Dedifferentiated amniotic fluid mesenchymal stem cell (primary cell): ENCODE data around the gene MRPL12.

Source experiments
- DNase-seq: peaks from one replicate; pipeline ENCODE4 v3.0.0-alpha.2; 2016; ENCODE audit errors: extremely low spot score

The MRPL12 gene

DNA sequence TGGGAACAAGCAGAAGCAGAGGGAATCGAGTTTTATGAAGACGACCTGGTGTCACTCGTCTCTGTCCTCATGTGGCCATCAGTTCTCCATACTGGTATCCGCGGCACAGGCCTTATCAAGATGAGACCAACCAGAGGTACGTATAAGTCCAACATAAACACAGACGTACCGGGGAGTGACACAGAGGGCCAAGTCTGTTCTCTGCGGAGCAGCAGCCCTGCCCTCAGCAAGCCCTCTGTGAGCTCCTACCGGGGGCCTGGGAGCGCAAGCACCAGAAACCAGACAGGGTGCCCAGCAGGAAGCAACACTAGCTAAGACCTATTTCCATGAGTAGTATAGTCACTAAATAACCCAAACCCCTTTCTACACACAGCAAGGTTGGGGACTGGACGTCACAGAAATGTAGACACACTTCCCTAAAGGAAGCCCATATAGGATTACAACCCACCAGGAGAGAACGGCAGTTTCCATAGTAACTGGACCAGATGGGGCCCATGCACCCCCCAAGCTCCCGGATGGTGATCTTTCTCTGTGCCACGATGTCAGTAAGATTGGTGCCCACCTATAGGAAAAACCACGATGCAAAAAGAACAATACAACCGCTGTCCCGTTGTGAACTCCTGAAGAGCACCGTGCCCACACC, 20.5 kb upstream of the MRPL12 start:
- no peak for DNase-seq

DNA sequence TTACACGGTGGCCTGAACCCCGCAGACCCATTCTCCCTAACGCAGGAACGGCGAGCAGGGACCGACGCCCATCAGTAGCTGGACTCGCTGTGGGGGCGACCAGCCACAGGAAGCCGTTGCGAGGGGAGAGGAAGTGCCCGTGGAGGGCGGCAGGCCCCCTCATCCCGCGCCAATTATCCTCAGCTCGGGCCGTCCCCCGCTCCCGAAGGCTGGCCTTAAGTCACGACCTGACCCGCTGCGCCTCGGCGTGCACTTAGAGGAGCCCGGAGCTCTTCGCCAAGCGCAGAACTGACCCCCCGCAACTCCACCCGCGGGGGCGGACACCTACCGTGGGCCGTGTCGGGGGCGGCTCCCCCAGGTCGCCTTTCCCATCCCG, 20.0 kb upstream of the MRPL12 start:
- no peak for DNase-seq

GRCh38 chr17:81683584-81684441, 19.4 kb upstream of the MRPL12 start, which contains the start of the genes ARL16 and HGS:
Gene ARL16, minus strand, starts transcription at chr17:81683797. Its CDS starts 44 bp downstream, at chr17:81683753.
Gene HGS, plus strand, starts transcription at chr17:81684011. Its CDS starts 56 bp downstream, at chr17:81684067.
- DNase-seq, result peak; percentile 99

DNA sequence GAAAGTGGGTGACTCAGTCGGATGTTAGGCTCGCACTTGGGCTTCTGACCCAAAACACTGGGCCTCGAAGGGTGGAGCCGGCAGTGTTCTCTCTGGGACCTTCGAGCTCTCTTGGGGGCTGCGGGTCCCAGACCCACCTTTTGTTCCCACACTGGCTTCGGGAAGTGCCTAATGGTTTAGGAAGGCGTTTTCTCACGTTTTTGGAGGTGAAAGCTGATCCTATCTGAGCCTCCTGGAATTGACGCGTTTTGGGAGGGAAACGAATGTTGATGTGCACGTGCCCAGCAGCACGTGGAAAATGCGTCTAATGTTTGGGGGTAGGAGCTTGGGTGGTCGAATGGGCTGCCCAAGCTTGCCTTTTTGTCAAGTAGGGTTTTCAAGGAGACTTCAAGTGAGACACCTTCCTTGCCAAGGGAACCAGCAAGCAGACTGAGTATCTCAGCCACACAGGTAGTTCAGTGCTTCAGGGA, 18.7 kb upstream of the MRPL12 start:
- DNase-seq, result no peak

DNA sequence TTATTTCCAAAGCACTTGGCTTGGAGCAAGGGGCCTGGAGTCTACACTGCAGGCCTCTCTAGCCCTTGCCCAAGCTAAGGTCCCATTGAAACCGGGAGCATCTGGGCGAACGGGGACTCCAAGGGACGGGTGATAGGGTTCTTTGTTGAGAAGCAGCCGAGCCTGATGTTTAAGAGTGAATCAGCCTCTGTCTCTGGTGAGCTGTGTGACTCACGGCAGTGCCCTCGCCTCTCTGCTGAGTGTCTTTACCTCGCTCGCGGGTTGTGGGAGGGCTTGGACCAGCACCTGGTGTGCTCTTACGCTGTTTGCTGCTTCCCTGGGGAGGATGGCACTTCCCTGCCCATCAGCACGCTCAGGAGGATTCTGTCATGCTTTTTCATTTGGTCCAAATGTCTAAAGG, 18.1 kb upstream of the MRPL12 start:
- no peak for DNase-seq

DNA sequence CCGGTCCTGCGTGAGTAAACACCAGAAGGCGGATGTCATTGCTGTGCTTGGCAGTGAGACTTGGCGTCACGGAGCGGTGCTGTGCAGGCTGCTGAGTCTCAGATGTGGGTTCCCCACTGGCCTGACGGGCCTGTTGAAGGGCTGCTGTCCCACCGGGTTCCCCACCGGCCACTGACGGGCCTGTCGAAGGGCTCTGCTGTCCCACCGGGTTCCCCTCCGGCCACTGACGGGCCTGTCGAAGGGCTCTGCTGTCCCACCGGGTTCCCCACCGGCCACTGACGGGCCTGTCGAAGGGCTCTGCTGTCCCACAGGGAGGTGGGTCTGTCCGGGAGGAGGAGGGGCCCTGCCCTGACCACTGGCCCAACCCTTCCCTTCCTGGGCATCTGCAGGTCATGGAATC, 16.6 kb upstream of the MRPL12 start:
- no peak for DNase-seq

DNA sequence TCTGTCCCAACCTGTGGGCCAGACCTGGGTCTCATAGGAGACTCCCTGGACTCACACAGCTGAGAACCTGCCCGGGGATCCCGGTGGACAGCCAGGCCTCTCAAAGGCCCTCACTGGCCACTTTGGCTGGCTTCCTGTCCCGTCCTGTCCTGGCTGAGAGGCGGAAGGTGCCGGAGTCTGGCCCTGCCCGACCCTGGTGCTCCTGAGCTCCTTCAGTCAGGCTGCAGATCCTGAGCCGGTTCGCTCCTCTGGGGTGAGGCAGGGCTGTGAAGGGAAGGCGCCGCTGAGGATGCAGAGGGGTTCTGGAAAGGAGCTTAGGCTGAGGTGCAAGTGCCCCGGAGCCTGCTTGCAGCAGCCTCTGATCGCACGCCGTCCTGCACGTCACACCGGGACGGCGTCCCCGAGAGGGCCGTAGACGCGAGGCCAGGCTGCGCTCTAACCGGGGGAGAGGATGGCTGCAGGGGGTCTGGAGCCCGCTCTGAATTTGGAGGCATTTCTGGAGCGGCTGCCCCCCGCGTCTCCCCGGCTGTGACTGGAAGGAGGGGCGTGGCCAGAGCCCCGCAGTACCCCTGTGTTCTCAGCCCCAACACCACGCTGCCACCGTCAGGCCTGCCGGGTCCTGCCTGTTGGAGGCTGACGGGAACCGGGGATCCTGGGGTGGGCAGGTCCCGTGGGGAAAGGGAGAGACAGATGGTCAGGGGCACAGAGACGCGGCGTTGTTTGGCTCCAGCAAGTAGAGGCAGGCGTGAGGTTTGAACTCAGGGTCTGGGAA, 15.2 kb upstream of the MRPL12 start:
- DNase-seq, result no peak

- no peak for DNase-seq
Observed at GRCh38 chr17:81688616-81689015, 14.6 kb upstream of the MRPL12 start.

DNA sequence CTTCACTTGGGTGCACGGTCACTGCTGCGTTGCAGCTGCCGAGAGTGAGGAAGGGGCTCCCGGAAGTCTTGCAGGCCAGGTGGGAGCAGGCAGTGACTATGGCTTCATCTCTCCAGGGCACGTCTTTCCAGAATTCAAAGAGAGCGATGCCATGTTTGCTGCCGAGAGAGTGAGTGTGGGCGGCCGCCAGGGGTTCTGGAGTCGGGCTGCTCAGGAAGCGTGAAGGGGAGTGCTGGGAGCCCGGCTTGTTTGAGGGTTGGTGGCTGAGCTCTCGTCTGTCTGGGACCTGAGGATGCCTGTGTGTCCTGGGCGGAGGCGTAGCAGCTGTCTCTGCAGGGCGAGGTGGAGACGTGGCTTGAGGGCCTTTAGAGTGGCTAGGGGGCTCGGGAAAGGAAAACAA, 13.1 kb upstream of the MRPL12 start:
- no peak for DNase-seq

DNA sequence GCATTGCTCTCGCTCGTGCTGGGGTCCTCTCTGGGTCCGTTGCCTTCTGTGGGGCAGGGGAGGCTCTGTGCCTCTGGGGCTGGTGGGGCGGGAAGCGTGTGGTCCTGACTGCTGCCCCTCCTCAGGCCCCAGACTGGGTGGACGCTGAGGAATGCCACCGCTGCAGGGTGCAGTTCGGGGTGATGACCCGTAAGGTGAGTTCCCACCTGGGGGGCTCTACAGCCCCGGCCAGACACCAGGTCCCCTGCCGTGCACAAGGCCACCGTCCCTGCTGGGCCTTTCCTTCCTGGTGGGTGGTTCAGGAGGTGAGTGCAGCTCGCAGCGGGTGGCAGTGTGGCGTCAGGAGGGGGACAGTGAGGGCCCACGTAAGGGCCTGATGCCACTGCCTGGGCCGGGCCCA, 12.6 kb upstream of the MRPL12 start:
- no peak for DNase-seq

DNA sequence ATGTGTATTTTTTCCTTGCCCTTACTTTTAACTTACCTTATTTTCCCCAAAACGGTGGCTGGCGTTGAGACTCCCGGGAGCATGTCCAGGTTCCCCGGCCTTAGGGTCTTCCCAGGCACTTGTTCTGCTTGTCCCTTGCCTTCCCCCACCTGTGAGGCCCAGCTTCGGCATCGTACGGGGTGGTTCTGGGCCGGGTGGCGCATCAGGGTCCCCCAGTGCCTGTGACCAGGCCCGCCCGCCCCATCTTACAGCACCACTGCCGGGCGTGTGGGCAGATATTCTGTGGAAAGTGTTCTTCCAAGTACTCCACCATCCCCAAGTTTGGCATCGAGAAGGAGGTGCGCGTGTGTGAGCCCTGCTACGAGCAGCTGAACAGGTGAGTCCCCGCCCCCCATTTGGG, 12.0 kb upstream of the MRPL12 start:
- DNase-seq, result no peak

DNA sequence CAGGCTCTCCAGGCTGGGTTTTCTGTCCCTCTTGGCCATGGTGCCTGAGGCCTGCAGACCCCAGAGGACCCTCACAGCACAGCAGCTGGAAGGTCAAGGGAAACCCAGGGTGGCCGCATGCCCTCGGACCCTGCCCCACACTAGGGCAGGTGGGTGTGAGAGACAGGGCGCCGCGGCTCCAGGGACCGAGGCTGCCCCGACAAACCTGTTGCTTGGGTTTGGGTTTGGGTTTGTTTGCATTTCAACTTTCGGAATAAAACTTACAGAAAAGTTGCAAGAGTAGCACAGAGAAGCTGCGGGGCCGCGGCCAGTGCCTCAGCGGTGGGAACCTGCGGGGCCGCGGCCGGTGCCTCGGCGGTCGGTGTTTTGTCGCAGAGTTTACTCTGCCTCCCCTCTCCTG, 11.6 kb upstream of the MRPL12 start:
- DNase-seq, result no peak

DNA sequence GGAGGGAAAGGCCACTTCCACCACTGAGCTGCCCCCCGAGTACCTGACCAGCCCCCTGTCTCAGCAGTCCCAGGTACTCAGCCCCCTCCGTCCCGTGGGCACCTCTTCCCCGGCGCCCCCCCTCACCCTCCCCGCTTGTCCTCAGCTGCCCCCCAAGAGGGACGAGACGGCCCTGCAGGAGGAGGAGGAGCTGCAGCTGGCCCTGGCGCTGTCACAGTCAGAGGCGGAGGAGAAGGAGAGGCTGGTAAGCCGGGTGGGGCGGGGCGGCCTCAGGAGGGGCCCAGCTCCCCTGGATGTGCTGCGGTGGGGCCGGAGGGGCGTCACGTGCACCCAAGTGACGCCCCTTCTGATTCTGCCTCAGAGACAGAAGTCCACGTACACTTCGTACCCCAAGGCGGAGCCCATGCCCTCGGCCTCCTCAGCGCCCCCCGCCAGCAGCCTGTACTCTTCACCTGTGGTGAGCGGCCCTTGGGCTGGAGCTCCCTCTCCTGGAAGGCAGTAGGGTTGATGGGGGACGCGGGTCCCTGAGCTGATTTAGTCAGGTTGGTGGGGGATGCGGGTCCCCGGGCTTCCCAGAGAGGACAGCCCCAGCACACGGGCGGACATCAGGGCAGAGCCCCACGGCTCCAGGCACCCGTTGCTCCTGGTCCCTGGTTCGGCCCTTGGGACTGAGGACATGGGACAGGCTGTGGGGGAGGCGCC, 9.5 kb upstream of the MRPL12 start:
- no peak for DNase-seq

DNA sequence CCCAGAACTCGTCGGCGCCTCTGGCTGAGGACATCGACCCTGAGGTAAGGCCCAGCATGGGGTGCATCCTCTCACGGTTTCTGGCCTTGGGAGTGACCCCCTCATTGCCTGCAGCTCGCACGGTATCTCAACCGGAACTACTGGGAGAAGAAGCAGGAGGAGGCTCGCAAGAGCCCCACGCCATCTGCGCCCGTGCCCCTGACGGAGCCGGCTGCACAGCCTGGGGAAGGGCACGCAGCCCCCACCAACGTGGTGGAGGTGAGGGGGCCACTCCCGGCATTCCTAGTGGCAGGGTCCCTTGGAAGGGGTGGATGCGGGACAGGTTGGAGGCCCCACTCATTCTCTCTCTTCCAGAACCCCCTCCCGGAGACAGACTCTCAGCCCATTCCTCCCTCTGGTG, 8.4 kb upstream of the MRPL12 start:
- no peak for DNase-seq

DNA sequence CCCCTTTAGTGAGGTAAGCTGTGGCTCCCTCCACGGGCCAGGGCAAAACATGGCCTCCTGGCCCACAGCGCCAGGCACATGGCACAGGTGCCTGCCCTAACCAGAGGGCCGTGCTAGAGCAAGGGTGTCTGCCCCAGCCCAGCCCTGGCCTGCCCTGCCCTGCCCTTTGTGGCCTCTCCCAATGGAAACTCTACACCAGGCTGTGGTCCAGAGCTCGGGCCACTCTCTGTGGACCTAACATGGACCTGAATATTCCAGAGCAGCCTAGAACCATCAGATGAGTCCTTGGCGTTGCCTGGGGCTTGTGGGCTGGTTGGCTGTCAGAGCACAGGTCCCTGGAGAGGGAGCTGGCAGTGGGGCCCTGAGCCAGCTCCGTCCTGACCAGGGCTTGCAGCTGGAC, 8.0 kb upstream of the MRPL12 start:
- no peak for DNase-seq

- no peak for DNase-seq
Observed at GRCh38 chr17:81695801-81696200, 7.4 kb upstream of the MRPL12 start.

DNA sequence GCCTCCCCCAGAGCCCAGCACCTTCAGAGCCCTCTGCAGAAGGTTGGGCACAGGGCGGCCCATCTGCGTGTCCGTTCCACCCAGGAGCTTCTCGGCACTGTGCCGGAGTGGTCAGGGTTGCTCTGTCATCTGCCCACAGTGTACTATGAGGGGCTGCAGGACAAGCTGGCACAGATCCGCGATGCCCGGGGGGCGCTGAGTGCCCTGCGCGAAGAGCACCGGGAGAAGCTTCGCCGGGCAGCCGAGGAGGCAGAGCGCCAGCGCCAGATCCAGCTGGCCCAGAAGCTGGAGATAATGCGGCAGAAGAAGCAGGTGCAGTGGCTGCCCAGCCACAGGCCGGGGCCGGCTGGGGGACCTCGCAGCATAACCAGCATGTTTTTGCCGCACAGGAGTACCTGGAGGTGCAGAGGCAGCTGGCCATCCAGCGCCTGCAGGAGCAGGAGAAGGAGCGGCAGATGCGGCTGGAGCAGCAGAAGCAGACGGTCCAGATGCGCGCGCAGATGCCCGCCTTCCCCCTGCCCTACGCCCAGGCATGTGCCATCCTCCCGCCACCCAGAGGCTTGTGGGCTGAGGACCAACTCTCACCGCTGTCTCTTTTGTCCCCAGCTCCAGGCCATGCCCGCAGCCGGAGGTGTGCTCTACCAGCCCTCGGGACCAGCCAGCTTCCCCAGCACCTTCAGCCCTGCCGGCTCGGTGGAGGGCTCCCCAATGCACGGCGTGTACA, 6.8 kb upstream of the MRPL12 start:
- no peak for DNase-seq

DNA sequence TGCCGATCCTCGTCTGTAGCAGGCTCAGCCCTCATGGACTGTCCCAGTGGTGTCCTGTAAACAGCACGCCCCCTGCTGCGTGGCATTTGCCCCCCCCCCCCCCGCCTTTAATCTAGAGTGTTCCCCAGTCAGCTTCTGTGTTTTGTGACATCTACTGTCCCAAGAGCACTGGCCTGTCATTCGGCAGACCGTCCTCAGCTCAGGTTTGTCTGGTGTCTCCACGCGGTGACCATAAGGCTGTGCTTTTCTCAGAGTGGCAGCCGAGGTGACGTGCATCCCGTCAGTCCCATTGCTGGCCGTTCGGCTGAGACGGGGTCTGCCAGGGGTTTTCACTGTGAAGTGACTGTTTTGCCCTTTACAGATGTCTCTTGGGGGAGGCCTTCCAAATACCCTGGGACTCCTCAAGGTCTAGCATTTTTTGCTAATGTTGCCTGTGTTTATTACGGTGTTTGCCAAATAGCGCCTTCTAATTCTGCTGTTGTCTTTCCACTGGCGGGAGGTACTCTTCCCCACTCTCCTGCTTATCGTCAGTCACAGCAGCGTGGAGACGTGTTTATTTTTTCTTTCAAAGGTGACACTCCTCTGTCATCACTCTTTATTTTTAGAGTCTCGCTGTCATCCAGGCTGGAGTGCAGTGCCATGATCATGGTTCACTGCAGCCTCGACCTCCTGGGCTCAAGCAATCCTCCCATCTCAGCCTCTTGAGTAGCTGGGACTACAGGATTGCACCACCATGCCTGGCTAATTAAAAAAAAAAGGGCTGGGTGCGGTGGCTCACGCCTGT, 5.7 kb upstream of the MRPL12 start:
- DNase-seq, result no peak

DNA sequence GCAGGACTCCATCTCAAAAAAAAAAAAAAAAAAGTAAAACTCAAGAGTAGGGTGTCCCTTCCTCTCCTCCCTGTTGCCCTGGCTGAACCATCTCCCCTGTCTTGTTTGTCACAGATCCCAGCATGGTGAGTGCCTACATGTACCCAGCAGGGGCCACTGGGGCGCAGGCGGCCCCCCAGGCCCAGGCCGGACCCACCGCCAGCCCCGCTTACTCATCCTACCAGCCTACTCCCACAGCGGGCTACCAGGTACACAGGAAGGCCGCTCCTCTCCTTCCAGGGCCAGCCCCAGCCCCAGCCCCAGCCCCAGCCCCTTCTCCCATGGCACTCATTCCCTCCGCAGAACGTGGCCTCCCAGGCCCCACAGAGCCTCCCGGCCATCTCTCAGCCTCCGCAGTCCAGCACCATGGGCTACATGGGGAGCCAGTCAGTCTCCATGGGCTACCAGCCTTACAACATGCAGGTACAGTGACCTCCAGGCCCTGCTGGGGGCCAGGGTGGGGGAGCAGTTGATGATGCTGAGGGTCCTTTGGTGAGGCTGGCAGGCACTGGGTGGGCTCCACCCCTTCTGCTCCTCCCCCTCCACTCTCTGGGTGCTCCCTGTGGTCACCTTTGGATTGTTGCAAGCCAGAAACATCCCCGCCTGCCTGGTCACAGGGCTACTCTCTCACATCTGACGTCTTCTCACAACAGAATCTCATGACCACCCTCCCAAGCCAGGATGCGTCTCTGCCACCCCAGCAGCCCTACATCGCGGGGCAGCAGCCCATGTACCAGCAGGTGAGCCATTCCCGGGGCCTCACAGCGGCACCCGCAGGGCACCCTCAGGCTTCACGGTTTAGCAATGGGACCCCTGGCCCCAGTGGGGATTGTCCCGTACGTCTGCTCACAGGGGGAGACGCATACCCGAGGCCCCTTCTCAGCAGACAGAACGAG, 2.5 kb upstream of the MRPL12 start:
- DNase-seq, result no peak
